ENCODE measurements around the gene MAN1A2.
"Not testable (repeated sequence)": the region's sequence is repeated elsewhere in the genome, so short reads cannot be mapped to it uniquely, and the experiment has no call there.

Gene MAN1A2

GRCh38 chr1:117403597-117403996 is 36.3 kb downstream of the MAN1A2 start:
- no peak for DNase-seq

DNA sequence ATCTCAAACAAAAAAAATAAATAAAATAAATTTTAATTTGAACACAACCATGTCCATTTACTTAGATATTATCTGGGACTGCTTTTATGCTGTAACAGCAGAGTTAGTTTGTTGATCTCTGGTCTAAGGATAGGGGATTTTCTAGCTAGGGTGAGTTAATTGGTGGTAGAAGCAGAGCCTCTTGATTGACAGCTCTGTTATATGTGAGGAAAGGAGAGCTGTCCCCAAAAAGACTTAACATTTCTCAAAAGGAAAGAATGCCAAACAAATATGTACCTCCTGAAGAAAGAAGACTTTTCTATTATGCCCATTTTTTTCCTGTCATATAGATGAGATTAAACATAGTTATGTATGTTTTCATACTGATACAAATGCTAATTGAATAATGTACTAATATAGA is 37.8 kb downstream of the MAN1A2 start:
- no peak for DNase-seq

DNA sequence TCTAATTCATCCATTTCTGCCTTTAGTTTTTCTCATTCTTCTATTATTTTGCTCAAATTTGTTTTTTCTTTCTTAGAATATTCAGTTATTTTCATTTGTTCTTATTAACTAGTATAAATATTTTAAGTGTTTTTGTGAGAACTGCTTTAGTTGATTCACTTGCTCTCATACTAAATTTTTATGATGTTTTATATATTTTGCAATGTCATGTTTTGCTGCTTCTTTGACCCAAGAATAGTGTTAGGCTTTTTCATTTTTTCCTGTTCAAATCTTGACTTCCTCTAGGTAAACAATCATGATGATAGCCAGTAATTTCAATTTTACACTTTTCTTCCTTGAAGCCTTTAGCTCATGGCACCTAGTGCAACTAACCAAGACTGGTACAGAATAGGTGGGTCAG is 45.2 kb downstream of the MAN1A2 start:
- no peak for DNase-seq

DNA sequence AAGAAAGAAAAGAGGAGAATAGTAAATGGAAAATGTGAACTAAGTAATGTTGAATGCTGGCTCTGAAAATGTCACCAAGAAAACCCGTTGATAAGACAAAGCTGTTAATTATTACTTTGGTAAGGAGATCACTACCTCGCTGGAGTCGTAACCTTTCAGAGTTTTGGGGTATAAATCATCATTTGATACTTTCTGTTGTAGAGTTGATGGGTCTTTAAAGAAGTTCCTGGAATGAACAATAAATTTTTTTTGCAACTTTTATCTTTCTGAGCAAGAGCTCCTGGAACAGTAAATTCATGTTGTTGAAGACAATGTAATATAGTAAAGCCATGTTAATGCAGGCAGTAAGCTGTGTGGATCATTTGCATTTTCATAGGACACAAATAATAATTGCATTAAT is 46.2 kb downstream of the MAN1A2 start:
- no peak for DNase-seq

DNA sequence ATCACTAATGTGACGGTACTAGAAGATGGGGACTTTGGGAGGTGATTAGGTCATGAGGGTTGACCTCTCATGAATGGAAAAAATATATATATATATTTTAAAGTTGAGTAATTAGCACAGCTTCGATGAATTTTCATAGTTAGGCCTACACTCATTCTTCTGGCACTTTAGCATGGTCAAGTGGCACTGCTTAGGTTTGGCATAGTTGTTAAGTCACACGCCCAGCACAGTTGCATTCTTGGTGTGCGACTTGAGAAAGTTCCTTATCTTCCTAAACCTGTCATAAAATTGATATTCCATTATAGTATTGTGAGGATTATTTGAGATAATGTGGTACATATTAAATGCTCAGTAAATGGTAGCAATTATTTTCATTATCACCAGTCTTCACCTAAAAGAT is 47.7 kb downstream of the MAN1A2 start:
- DNase-seq: no peak

- no peak for DNase-seq
Observed at GRCh38 chr1:117416004-117416403, 48.8 kb downstream of the MAN1A2 start.

DNA sequence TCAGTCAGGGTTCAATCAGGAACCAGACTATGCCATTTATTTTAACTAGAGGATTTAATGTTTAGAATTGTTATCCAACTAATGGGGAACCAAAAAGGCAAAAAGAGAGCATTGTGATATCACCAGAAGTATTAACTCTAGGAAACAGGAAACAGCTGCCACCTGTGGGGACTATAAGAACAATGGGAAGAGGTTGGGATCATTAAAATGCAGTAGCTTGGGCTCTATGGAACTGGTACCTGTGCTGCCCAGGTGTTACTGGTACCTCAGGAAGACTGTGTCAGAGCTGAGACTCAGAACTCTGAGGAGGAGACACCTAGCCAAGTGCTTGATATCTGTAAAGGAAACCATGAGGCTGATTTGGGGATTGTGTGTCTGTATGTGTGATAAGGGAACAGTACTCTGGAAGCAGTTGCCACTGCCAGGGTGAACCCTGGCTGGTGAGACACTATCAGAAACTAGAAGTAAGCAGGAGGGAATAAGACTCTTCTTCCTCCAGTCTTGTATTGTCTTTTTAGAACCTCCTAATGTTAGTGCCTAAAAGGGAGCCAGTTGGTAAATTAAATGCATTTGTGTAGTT is 49.4 kb downstream of the MAN1A2 start:
- DNase-seq: no peak

- DNase-seq: no peak
Observed at GRCh38 chr1:117425050-117425734, 57.9 kb downstream of the MAN1A2 start.

GRCh38 chr1:117427297-117427696 is 60.0 kb downstream of the MAN1A2 start:
- DNase-seq: no peak

DNA sequence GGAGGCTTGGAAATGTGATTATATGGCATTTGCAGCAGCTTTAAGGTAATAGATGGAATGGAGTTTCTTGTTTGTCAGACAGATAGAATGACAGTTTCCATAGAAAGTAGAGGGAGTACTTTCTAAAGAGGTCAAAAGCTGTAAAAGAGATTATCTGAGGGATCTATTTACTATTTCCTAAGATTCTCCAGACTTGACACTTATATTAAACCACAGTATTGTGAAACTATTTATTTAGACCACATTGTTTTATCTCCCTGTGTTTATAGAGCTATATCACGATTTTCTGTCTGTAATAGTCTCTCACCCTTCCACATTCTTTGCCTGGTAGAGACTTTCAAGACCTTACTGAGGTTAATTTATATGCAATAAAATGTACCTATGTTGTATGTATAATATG is 66.7 kb downstream of the MAN1A2 start:
- no peak for DNase-seq

DNA sequence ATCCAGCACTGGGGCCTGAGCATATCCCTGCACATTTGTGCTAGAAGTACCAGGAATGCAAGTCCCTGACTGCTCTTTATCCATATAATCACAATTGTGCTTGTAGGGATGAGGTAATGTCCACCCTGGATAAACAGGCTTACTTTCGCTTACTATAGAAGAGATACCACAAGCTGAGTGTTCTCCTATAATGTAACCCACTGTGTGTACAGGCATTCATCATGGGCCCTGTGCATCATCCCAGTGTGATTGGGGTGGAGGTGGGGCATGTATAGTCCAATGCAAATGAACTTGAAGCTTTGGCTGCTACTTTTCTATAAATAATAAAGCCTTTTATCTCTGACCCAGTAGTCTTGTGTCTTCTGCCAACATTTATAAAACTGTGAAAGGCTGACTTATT is 69.3 kb downstream of the MAN1A2 start:
- no peak for DNase-seq

DNA sequence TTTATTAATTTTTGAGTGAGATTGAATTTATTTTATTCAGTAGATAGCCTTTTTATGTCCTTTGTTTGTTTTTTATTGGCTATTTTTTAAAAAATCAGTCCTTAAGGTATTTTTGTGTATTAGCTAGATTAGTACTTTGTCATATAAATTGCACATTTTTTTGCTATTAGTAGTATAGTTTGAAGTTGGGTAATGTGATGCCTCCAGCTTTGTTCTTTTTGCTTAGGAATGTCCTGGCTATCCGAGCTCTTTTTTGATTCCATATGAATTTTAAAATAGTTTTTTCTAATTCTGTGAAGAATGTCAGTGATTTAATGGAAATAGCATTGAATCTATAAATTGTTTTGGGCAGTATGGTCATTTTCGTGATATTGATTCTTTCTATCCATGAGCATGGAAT is 80.4 kb downstream of the MAN1A2 start:
- peak; percentile 21 for DNase-seq

GRCh38 chr1:117452216-117452615 is 85.0 kb downstream of the MAN1A2 start:
- no peak for DNase-seq

DNA sequence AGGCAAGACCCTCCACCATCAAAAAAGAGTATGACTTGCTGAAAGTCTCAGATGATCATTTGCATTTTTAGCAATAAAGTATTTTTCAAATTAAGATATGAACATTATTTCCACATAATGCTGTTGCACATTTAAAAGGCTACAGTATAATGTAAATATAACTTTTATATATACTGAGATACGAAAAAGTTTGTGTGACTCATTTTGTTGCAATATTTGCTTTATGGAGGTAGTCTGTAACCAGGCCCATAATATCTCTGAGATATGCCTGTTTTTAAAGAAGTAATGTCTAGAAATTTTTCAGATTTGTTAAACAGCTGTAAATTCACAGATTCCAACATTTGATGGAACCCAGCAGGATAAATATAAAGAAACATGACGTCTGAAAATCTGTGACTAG is 86.7 kb downstream of the MAN1A2 start:
- no peak for DNase-seq

DNA sequence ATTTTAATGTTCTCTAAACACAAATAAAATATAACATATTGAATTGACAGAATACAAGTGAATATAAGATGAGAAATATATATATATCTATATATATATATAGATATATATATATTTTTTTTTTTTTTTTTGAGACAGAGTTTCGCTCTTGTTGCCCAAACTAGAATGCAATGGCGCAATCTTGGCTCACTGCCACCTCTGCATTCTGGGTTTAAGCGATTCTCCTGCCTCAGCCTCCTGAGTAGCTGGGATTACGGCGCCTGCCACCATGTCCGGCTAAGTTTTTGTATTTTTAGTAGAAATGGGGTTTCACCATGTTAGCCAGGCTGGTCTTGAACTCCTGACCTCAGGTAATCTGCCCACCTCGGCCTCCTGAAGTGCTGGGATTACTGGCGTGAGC is 91.2 kb downstream of the MAN1A2 start:
- not testable (repeated sequence) for DNase-seq

GRCh38 chr1:117466761-117467160 is 99.5 kb downstream of the MAN1A2 start:
- DNase-seq: no peak

- DNase-seq: no peak
Observed at GRCh38 chr1:117467336-117467735, 100.1 kb downstream of the MAN1A2 start.

GRCh38 chr1:117473063-117473462 is 105.8 kb downstream of the MAN1A2 start:
- no peak for DNase-seq

DNA sequence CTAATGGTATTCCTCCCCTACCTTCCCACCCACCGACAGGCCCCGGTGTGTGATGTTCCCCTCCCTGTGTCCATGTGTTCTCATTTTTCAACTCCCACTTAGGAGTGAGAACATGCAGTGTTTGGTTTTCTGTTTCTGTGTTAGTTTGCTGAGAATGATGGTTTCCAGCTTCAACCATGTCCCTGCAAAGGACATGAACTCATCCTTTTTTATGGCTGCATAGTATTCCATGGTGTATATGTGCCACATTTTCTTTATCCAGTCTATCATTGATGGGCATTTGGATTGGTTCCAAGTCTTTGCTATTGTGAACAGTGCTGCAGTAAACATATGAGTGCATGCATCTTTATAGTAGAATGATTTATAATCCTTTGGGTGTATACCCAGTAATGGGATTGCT is 108.2 kb downstream of the MAN1A2 start:
- DNase-seq: not testable (repeated sequence)

DNA sequence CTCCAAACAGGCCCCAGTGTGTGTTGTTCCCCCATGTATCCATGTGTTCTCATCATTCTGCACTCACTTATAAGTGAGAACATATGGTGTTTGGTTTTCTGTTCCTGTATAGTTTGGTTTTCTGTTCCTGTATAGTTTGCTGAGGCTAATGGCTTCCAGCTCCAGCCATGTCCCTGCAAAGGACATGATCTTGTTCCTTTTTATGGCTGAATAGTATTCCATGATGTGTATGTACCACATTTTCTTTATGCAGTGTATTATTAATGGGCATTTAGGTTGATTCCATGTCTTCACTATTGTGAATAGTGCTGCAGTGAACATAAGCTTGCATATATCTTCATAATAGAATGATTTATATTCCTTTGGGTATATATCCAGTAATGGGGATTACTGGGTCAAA is 111.8 kb downstream of the MAN1A2 start:
- DNase-seq: no peak

DNA sequence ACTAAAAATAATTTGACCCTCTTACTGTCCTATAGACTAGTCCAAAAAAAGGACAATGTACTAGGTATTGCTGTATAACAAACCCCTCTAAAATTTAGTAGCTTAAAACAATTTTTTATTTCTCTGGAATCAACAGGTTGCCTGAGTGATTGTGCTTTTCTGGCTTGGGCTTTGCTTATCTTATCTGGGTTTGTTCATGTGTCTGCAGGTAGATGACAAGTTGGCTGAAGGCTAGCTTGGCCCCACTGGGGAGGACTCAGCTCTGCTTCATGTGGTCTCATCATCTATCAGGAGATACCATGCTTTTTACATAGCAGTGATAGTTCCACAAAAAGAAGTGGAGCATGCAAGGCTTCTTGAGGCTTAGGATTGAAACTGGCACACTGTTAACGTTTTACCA is 114.2 kb downstream of the MAN1A2 start:
- no peak for DNase-seq

DNA sequence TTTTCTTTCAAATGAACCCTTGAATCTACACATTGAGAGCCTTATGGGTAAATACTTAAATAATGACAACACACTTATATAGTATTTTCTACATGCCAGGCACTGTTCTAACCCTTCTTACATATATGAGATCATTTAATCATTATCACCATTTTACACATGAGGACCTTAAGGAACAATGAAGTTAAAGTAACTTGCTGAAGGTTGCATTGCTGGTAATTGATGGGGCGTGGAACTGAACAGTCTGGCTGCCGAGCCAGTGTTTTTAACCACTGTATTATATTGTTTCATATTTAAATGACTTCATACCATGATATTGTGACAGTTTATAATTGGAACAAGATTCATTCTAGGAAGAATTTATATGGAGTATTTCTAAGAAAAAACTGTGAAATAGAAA is 126.7 kb downstream of the MAN1A2 start:
- no peak for DNase-seq

DNA sequence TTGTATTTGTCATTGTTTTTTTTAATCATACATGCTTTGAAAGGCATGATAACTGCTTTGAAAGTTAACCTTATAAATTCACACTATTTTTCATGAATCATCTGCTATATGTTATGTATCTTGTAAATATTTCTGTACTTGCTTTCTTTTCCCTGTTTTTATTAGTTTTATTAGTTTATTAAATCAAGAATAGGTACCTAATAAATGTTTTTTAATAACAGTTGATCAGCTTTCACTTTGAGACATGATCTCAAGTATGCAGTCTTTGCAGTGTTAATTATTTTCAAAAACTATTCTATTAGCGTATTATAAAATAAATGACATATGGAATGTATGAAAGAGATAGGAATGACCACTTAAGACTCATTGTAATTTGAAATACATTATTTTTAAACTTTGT is 127.8 kb downstream of the MAN1A2 start:
- DNase-seq: no peak

DNA sequence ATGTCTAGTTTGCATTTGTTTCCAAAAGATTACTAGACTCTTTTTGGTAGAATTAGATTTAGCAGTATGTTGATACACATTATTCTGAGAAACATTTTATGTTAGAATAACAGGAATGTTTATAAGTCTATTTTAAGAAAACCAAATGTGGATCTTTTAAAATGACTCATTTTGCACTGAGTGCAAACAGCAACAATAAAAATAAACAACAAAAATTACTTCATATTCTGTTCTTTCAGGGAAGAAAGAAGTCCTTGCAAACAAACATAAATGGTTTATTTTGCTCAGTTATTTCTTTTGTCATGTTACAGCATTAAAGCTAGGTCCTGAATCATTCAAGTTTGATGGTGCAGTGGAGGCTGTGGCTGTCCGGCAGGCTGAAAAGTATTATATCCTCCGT is 131.8 kb downstream of the MAN1A2 start:
- no peak for DNase-seq

GRCh38 chr1:117500584-117500983 is 133.3 kb downstream of the MAN1A2 start:
- DNase-seq: no peak

Measured in EL (cell line).